Stimulated activated naive CD8-positive, alpha-beta T cell treated with anti-CD3 and anti-CD28 coated beads, Interleukin-15, Interleukin-2, amounts not matched to agents 100 U/mL and 50 U/mL, for 24 hours (primary cell): ENCODE data around the gene NOL3.

Experiments
- ATAC-seq: fragments of 150-1000 bp; cut with Tn5 transposase; one replicate; pipeline ENCODE4 v1.10.0; 2021
- DNase-seq: peaks from one replicate; pipeline ENCODE4 v3.0.0; 2021

The NOL3 gene

GRCh38 chr16:67155295-67156142 is 14.8 kb upstream of the NOL3 start:
- DNase-seq (peak; percentile 87), ATAC-seq (peak; percentile 44)

GRCh38 chr16:67156143-67156844 is 14.0 kb upstream of the NOL3 start:
- ATAC-seq = no peak
- DNase-seq = no peak

- ATAC-seq (no peak), DNase-seq (no peak)
Measured at GRCh38 chr16:67157106-67157748, 13.1 kb upstream of the NOL3 start.

GRCh38 chr16:67157892-67158635 is 12.3 kb upstream of the NOL3 start:
- ATAC-seq (no peak), DNase-seq (no peak)

GRCh38 chr16:67158637-67159600 is 11.4 kb upstream of the NOL3 start:
- ATAC-seq = peak; percentile 45
- DNase-seq = peak; percentile 84

GRCh38 chr16:67161595-67162058 is 8.7 kb upstream of the NOL3 start:
- no peak for DNase-seq
- no peak for ATAC-seq

GRCh38 chr16:67162506-67163163 is 7.7 kb upstream of the NOL3 start:
- no peak for DNase-seq
- no peak for ATAC-seq

DNA sequence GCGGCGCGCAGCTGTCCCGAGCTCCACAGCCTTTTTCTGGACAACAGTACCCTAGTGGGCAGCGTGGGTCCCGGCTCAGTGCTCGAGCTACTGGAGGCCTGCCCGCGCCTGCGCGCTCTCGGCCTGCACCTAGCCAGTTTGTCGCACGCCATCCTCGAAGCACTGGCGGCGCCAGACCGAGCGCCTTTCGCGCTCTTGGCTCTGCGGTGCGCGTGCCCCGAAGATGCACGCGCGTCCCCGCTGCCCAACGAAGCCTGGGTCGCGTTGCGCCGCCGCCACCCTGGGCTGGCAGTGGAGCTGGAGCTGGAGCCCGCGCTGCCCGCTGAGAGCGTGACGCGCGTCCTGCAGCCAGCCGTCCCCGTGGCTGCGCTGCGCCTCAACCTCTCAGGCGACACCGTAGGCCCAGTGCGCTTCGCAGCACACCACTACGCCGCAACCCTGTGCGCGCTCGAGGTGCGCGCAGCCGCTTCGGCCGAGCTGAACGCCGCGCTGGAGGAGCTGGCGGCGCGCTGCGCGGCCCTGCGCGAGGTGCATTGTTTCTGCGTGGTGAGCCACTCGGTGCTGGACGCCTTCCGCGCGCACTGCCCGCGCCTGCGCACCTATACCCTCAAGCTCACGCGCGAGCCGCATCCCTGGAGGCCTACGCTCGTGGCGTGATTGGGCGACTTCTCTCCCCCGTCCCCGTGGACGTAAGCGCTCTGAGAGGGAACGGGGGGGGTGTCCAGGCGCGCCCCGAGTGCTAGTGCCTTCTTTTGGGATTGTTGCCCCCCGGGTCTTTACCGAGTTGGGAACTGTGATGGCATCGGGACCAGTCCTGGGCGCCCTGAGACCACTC is 7.0 kb upstream of the NOL3 start:
- peak; percentile 53 for DNase-seq
- ATAC-seq = no peak

GRCh38 chr16:67163999-67164558 is 6.3 kb upstream of the NOL3 start:
- no peak for ATAC-seq
- no peak for DNase-seq

DNA sequence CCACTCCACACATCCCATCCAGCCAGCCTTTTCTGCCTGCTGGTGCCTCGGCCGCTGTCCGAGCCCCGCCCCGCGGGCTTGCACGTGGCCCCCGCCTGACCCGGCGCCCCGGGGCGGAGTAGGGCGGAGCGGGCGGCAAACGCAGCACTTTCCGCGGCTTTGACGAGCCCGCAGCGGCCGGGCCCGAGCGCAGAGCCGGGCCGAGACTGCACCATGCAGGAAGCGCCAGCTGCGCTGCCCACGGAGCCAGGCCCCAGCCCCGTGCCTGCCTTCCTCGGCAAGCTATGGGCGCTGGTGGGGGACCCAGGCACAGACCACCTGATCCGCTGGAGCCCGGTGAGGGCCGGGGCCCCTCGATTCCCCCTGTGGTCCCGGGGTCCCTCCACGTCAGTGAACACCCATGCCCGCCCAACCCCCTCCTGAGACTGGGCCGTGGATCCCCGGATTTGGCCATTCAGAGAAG is 5.7 kb upstream of the NOL3 start, which contains the start of gene HSF4:
TSS of gene HSF4 (plus strand) at position 147 of the 463 bp plus-strand sequence. CDS start at position 214, 67 bp downstream.
- no peak for ATAC-seq

DNA sequence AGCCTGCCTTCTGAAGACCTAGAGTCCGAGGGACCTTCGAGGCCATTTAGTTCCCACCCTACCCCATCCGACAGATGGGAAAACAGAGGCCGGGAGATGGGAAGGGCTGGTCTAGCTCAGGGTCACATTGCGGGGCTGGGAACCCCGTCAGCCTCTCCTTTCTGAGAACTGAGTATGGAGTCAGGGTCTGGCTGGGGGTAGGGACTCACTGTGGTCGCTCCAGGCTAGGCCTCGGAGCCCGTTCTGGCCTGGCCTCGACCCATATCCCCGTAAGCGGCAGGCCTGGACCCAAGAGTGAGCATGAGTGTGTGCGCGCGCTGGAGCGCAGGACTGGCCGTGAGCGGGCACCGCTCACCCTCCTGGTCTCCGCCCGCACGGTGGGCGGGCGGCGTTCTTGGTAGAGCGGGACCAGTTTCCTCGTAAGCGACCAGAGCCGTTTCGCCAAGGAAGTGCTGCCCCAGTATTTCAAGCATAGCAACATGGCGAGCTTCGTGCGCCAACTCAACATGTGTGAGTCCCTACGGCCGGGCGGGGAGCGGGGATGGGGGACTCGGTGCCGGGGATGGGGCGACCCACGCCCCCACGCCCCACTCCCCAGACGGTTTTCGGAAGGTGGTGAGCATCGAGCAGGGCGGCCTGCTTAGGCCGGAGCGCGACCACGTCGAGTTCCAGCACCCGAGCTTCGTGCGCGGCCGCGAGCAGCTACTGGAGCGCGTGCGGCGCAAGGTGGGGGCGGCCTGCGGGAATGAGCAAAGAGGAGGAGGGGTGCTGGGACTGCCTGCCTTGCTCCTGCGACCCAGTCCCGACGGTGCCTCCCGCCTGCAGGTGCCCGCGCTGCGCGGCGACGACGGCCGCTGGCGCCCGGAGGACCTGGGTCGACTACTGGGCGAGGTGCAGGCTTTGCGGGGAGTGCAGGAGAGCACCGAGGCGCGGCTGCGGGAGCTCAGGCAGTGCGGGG is 4.9 kb upstream of the NOL3 start:
- no peak for DNase-seq

More for the DNA sequence above, 5.7 kb upstream of the NOL3 start, which contains the start of gene HSF4:
- no peak for DNase-seq

GRCh38 chr16:67166110-67166547 is 4.2 kb upstream of the NOL3 start:
- DNase-seq = no peak

More for the DNA sequence above, 4.9 kb upstream of the NOL3 start:
- ATAC-seq = no peak

GRCh38 chr16:67166598-67167168 is 3.7 kb upstream of the NOL3 start:
- ATAC-seq = no peak
- DNase-seq = no peak

More at GRCh38 chr16:67166110-67166547, 4.2 kb upstream of the NOL3 start:
- ATAC-seq = no peak

- DNase-seq (no peak), ATAC-seq (no peak)
Measured at GRCh38 chr16:67167588-67167987, 2.8 kb upstream of the NOL3 start.

DNA sequence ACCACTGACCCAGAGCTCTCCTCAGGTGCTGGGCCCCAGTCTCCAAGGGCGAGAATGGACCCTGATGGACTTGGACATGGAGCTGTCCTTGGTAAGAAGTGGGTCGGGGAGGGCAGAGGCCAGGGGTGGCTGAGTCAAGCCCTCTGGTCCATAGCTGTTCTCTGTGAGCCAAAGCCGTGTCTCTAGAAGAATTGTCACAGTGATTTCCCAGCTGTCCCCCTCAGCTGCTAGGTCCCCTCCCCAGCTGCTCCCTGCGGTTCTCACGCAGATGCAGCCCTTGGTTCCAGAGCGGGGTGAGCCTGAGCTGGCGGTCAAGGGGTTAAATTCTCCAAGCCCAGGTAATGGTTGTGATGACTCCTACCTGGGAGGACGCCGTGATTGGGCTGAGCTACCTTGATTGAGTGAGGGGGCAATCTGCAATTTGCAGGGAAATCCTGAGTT is 1.3 kb upstream of the NOL3 start:
- DNase-seq (no peak), ATAC-seq (no peak)

- DNase-seq = peak; percentile 74
- ATAC-seq = no peak
Measured at GRCh38 chr16:67169642-67170167, 633 bp upstream of the NOL3 start.
